ENCODE measurements around the gene AMD1.

- TF ChIP-seq CTCF (IDR thresholded peaks at IDR 0.05; ENCODE audit: insufficient read depth, low read length, poor library complexity, severe bottlenecking) (no peak), EZH2phosphoT487 (conservative IDR thresholded peaks at IDR 0.05; ENCODE audit: low read length) (no peak)
Observed at GRCh38 chr6:110902091-110902490, 27.5 kb downstream of the AMD1 start.

Measured in SU-DHL-6 (cell line).